Measurements from ENCODE around the gene RAB31. TPM values are rescaled to one million over a fixed set of nuclear protein-coding genes. Genes with fewer than 3 reads are reported as not detected.

Gene RAB31
- polyA plus RNA-seq, 1 donor (not counting 4 experiments of a cell fraction or from before 2014, with no cell fraction given): 47.0 TPM

GRCh38 chr18:9711361-9712129 is 3.4 kb downstream of the RAB31 start:
- no peak overlapping the region for H3K4me3 ChIP-seq (ENCODE audit: control insufficient read depth in 2 of 3, extremely low read depth in 1 of 3, insufficient read depth in 2 of 3, low read depth in 1 of 3, low read length in 3 of 3)

DNA sequence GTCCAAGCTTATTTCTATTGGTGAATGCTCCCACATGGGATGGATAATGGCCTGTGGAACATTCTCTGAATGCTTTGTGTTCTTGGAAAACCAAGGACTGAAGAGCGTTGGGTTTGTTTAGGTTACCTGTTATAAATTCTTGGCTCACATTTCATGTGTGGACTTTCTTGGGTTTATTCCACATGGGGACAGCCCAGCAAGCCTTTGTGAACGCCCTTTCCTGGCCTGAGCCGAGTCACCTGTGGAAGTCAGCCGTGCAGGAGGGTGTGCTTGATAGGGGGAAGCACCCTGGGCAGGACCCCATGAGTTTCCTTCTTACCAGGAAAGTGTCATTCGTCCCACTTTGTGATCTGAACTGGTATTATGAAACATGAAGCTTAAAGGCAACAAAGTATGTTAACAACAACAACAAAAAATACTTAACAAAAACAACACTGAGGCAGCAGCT is 4.1 kb downstream of the RAB31 start:
- H3K36me3 ChIP-seq (ENCODE audit: control insufficient read depth in 2 of 2, extremely low read depth in 1 of 2, insufficient read depth in 2 of 2, low read length in 2 of 2): peaks cover 3 to 11% of the 10 kb centered on the region in 2 experiments
- dilution Hi-C loops (cut with MboI; ENCODE audit: extremely low pct_ligation_motif_present, low sequenced_read_pairs): no loop called here
- H4K20me1 ChIP-seq (ENCODE audit: control insufficient read depth, extremely low read depth, insufficient read depth, low read length): no peaks in the 10 kb centered on the region
- no peaks in the 10 kb centered on the region for H3K9me1 ChIP-seq (ENCODE audit: control insufficient read depth, extremely low read depth, insufficient read depth, low read length)
- no peak overlapping the region for H3K9ac ChIP-seq (ENCODE audit: control insufficient read depth, extremely low read depth, insufficient read depth, low read length)
- H3K79me2 ChIP-seq (ENCODE audit: control insufficient read depth, insufficient read depth, low read length): peaks cover 64% of the 10 kb centered on the region
- FAIRE-seq: no peak
- no peak for TF ChIP-seq EZH2 (IDR thresholded peaks at IDR 0.05; ENCODE audit: low read length)
- TF ChIP-seq, protein P1, sequence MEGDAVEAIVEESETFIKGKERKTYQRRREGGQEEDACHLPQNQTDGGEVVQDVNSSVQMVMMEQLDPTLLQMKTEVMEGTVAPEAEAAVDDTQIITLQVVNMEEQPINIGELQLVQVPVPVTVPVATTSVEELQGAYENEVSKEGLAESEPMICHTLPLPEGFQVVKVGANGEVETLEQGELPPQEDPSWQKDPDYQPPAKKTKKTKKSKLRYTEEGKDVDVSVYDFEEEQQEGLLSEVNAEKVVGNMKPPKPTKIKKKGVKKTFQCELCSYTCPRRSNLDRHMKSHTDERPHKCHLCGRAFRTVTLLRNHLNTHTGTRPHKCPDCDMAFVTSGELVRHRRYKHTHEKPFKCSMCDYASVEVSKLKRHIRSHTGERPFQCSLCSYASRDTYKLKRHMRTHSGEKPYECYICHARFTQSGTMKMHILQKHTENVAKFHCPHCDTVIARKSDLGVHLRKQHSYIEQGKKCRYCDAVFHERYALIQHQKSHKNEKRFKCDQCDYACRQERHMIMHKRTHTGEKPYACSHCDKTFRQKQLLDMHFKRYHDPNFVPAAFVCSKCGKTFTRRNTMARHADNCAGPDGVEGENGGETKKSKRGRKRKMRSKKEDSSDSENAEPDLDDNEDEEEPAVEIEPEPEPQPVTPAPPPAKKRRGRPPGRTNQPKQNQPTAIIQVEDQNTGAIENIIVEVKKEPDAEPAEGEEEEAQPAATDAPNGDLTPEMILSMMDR (optimal IDR thresholded peaks at IDR 0.05 in 1 of 3, IDR thresholded peaks at IDR 0.05 in 1 of 3, conservative IDR thresholded peaks at IDR 0.05 in 1 of 3; ENCODE audit: extremely low read depth in 1 of 3, insufficient read depth in 2 of 3, low read length in 3 of 3): no peak
- H3K4me2 ChIP-seq (ENCODE audit: control insufficient read depth, extremely low read depth, insufficient read depth, low read depth, low read length): no peak overlapping the region
- no peak for DNase-seq (ENCODE audit: low read depth, low spot score)
- no peaks in the 10 kb centered on the region for H3K9me3 ChIP-seq (ENCODE audit: control insufficient read depth, low read depth, low read length)
- no peaks in the 10 kb centered on the region for H3K27me3 ChIP-seq (ENCODE audit: control insufficient read depth, extremely low read depth, insufficient read depth, low read length)
- H3K27ac ChIP-seq (ENCODE audit: control insufficient read depth, insufficient read depth, low read length): no peak overlapping the region
- no peak overlapping the region for H3K4me3 ChIP-seq (ENCODE audit: control insufficient read depth in 2 of 3, extremely low read depth in 1 of 3, insufficient read depth in 2 of 3, low read depth in 1 of 3, low read length in 3 of 3)
- H3K4me1 ChIP-seq (ENCODE audit: control insufficient read depth, extremely low read depth, insufficient read depth, low read length): peaks cover 14% of the 10 kb centered on the region
- no peak overlapping the region for H2AFZ ChIP-seq (ENCODE audit: control insufficient read depth, low read length)

More at GRCh38 chr18:9711361-9712129, 3.4 kb downstream of the RAB31 start:
- Histone ChIP-seq H3K9me1 (ENCODE audit: control insufficient read depth, extremely low read depth, insufficient read depth, low read length) (no peaks in the 10 kb centered on the region), H3K9me3 (ENCODE audit: control insufficient read depth, low read depth, low read length) (no peaks in the 10 kb centered on the region), H4K20me1 (ENCODE audit: control insufficient read depth, extremely low read depth, insufficient read depth, low read length) (no peaks in the 10 kb centered on the region), H3K4me2 (ENCODE audit: control insufficient read depth, extremely low read depth, insufficient read depth, low read depth, low read length) (no peak overlapping the region), H3K9ac (ENCODE audit: control insufficient read depth, extremely low read depth, insufficient read depth, low read length) (no peak overlapping the region), H3K79me2 (ENCODE audit: control insufficient read depth, insufficient read depth, low read length) (peaks cover 62% of the 10 kb centered on the region), H3K4me1 (ENCODE audit: control insufficient read depth, extremely low read depth, insufficient read depth, low read length) (peaks cover 19% of the 10 kb centered on the region), H3K36me3 (ENCODE audit: control insufficient read depth in 2 of 2, extremely low read depth in 1 of 2, insufficient read depth in 2 of 2, low read length in 2 of 2) (peaks cover 3 to 11% of the 10 kb centered on the region in 2 experiments), H2AFZ (ENCODE audit: control insufficient read depth, low read length) (no peak overlapping the region), H3K27ac (ENCODE audit: control insufficient read depth, insufficient read depth, low read length) (no peak overlapping the region), H3K27me3 (ENCODE audit: control insufficient read depth, extremely low read depth, insufficient read depth, low read length) (no peaks in the 10 kb centered on the region)
- dilution Hi-C loops (cut with MboI; ENCODE audit: extremely low pct_ligation_motif_present, low sequenced_read_pairs): no loop called here
- DNase-seq (ENCODE audit: low read depth, low spot score) (no peak), FAIRE-seq (no peak)
- TF ChIP-seq, protein P1 (optimal IDR thresholded peaks at IDR 0.05 in 1 of 3, IDR thresholded peaks at IDR 0.05 in 1 of 3, conservative IDR thresholded peaks at IDR 0.05 in 1 of 3; ENCODE audit: extremely low read depth in 1 of 3, insufficient read depth in 2 of 3, low read length in 3 of 3): no peak
- no peak for TF ChIP-seq EZH2 (IDR thresholded peaks at IDR 0.05; ENCODE audit: low read length)

Measured in keratinocyte (primary cell).